Nephron (organoid): ENCODE measurements around the gene PARD3.

Experiments
- H3K27ac Mint-ChIP-seq, 3 experiments: 2 replicates each; pipeline ENCODE4 v1.8.0; 2020; ENCODE audit warnings: mixed read lengths in 3 of 3, mild to moderate bottlenecking in 2 of 3, moderate library complexity in 1 of 3
- H3K27me3 Mint-ChIP-seq: 2 replicates; pipeline ENCODE4 v1.8.0; 2021; ENCODE audit warnings: low read depth, mild to moderate bottlenecking, moderate library complexity, mixed read lengths
- H3K36me3 Mint-ChIP-seq: 2 replicates; pipeline ENCODE4 v1.8.0; 2020; ENCODE audit warnings: low read depth, mixed read lengths
- H3K4me1 Mint-ChIP-seq: 2 replicates; pipeline ENCODE4 v1.8.0; 2020; ENCODE audit warnings: mixed read lengths
- H3K4me3 Mint-ChIP-seq, 3 experiments: 2 replicates each; pipeline ENCODE4 v1.8.0; 2020; ENCODE audit warnings: mild to moderate bottlenecking in 3 of 3, mixed read lengths in 3 of 3, moderate library complexity in 2 of 3
- H3K9me3 Mint-ChIP-seq: 2 replicates; pipeline ENCODE4 v1.8.0; 2020; ENCODE audit warnings: mixed read lengths
- TF ChIP-seq, protein P1 (sequence below), 3 experiments: fragments of 200-600 bp; sonication (generic); IDR thresholded peaks; one replicate each; pipeline ENCODE4 v1.5.0; 2021; ENCODE audit warnings: antibody characterized with exemption in 3 of 3; ENCODE audit not compliant: unreplicated experiment in 3 of 3

Gene PARD3

DNA sequence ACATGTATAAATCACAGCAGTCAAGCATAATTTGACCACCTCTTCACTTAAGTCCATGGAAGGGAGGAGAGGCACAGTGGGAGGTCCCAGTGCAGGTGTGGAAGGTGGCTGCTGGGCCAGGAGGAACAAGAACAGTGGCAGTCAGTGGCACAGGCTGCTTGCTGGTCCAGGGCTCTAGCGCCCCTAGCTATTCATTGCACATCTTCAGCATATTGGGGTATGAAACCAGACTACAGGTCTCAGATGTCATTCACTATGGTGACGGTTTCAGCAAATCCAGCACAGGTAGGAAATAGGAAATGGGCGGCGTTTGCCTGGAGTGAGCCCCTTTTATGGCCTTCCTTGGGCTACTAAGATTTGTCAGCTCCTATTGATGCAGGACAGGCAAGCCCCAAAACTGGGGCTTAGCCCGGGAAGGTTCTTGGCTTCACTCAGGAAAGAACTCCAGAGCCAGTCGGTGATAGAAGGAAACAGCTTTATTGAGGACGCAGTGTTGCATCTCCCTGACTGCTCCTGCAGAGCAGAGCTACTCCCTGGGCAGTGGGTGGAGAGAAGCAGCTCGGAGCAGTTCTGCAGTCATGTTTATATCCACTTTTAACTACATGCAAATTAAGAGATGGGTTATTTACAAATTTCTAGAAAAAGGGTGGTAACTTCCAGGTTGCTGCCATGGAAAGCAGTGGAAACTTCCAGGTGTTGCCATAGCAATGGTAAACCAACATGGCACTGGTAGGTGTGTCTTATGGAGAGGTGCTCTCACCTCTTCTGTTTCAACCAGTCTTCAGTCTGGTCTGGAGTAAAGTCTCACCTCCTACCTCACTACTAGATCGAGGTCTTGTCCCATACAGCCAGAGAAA lies 608.8 kb downstream of the PARD3 start:
- no peaks in the 10 kb centered on the region for H3K9me3 Mint-ChIP-seq

DNA sequence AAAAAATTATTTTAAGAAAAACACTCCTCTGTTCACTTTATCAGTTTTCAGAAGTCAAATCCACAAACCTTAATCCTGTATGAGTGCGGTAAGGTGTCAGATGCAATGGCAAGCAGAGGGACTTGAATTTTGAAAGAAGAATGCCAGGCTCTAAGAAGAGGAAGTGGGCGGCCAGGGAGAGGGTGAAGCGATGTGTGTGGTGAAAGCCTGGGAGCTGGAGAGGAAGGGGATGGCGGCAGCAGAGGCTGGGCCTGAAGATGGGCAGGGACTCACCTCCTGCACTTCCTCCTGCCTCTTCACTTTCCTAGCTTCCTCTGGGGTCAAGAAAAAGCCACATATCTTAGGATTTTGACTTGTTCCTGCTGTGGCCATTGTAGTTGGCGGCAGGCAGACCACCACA lies 609.6 kb downstream of the PARD3 start:
- H3K4me1 Mint-ChIP-seq: peaks cover 30% of the 10 kb centered on the region
- H3K9me3 Mint-ChIP-seq: no peaks in the 10 kb centered on the region
- H3K27me3 Mint-ChIP-seq: no peaks in the 10 kb centered on the region
- TF ChIP-seq, protein P1, sequence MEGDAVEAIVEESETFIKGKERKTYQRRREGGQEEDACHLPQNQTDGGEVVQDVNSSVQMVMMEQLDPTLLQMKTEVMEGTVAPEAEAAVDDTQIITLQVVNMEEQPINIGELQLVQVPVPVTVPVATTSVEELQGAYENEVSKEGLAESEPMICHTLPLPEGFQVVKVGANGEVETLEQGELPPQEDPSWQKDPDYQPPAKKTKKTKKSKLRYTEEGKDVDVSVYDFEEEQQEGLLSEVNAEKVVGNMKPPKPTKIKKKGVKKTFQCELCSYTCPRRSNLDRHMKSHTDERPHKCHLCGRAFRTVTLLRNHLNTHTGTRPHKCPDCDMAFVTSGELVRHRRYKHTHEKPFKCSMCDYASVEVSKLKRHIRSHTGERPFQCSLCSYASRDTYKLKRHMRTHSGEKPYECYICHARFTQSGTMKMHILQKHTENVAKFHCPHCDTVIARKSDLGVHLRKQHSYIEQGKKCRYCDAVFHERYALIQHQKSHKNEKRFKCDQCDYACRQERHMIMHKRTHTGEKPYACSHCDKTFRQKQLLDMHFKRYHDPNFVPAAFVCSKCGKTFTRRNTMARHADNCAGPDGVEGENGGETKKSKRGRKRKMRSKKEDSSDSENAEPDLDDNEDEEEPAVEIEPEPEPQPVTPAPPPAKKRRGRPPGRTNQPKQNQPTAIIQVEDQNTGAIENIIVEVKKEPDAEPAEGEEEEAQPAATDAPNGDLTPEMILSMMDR (IDR thresholded peaks at IDR 0.05; ENCODE audit: unreplicated experiment in 3 of 3): no peak
- no peak overlapping the region for H3K4me3 Mint-ChIP-seq
- peaks cover 15% of the 10 kb centered on the region for H3K36me3 Mint-ChIP-seq
- no peak overlapping the region for H3K27ac Mint-ChIP-seq

More for the DNA sequence above, 608.8 kb downstream of the PARD3 start:
- TF ChIP-seq, protein P1 (IDR thresholded peaks at IDR 0.05; ENCODE audit: unreplicated experiment in 3 of 3): no peak
- Mint-ChIP-seq H3K27me3 (no peaks in the 10 kb centered on the region), H3K36me3 (peaks cover 15% of the 10 kb centered on the region), H3K27ac (peak overlapping the region in 2 of 3 experiments; percentile 8 to 59), H3K4me1 (peaks cover 28% of the 10 kb centered on the region), H3K4me3 (no peak overlapping the region)

DNA sequence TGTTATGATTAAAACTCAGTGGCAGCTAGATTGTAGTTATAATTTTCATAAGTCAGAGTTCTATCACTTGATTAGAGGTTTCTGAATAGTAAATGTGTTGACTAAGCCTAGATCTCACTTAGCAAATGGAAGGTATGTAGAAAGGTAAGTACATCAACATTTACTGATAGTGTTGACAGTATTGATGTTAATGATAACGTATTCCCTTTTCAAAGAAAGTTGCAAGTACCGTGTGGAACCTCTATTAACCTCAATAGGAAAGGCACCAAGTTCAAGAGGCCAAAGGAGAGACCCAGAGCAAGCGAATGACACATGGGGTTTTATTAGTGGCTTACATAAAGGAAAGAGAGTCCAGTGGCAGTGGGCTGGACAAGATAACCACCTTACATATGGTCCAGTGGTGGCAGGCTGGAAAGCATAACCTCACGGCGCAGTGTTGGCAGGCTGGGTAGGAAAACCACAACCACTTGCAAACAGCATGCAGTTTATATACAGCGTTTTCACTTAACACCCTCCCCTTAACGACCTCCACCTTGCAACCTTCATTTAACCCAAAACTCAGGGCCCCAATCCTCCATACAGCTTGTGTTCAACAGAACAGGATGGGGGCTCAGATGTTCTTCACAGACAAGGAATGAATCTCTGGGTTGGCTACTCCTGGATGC lies 611.0 kb downstream of the PARD3 start:
- no peaks in the 10 kb centered on the region for H3K9me3 Mint-ChIP-seq
- H3K27ac Mint-ChIP-seq: no peak overlapping the region
- H3K4me1 Mint-ChIP-seq: peaks cover 42% of the 10 kb centered on the region
- TF ChIP-seq, protein P1 (IDR thresholded peaks at IDR 0.05; ENCODE audit: unreplicated experiment in 3 of 3): no peak
- H3K4me3 Mint-ChIP-seq: no peak overlapping the region
- H3K36me3 Mint-ChIP-seq: peaks cover 15% of the 10 kb centered on the region
- H3K27me3 Mint-ChIP-seq: no peaks in the 10 kb centered on the region

DNA sequence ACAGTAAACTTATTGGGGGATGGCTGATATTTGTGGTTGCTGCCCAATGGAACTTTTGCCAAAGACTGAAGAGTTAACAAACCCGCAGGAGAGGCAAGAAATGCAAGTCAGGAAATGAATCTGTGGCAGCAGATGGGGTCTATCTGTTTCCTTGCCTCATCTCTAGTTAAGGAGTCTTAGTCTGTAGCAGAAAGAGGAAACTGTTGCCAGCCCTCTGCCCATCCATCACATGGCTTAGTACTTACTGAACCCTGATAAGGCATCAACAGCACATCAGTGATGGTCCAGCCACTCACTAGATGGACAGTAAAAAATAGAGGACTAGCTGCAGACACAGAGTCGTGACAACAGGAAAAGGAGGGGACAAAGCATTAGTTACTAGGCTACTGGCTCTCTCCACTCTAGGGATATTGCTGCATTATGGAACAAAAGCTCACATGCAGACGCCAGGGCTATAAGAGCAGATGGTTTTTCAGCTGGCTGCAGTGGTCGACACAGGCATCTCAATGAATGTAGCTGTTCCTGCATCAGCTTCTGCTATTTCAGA lies 614.7 kb downstream of the PARD3 start:
- Mint-ChIP-seq H3K27me3 (no peaks in the 10 kb centered on the region), H3K36me3 (peaks cover 6% of the 10 kb centered on the region), H3K27ac (peak overlapping the region; percentile 51 to 65 (median 61)), H3K9me3 (no peaks in the 10 kb centered on the region), H3K4me1 (peaks cover 36% of the 10 kb centered on the region), H3K4me3 (no peak overlapping the region)
- TF ChIP-seq, protein P1 (IDR thresholded peaks at IDR 0.05; ENCODE audit: unreplicated experiment in 3 of 3): no peak

DNA sequence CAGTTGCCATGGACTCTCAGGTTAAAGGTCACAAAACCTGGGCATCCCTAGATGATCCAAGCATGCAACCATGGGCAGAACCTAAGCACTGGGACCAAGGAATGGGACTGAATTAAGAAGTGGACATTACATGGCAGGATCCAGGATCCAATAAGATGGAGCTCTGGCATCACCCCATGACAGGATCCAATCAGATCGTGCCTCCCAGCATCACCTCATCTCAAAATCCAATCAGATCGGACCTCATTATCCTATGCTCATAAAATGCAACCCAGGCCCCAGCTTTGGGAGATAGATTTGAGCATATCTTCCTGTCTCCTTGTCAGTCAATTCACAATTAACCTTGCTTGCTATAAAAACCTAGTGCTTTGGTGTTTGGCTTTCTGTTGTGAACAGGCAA lies 616.1 kb downstream of the PARD3 start:
- no peaks in the 10 kb centered on the region for H3K36me3 Mint-ChIP-seq
- peak overlapping the region; percentile 41 to 60 (median 51) for H3K27ac Mint-ChIP-seq
- H3K4me3 Mint-ChIP-seq: no peak overlapping the region
- H3K9me3 Mint-ChIP-seq: no peaks in the 10 kb centered on the region
- no peaks in the 10 kb centered on the region for H3K27me3 Mint-ChIP-seq
- peaks cover 48% of the 10 kb centered on the region for H3K4me1 Mint-ChIP-seq
- TF ChIP-seq, protein P1 (IDR thresholded peaks at IDR 0.05; ENCODE audit: unreplicated experiment in 3 of 3): no peak
